ENCODE results near the gene SLC24A3. TPM values are rescaled to one million over a fixed set of nuclear protein-coding genes. Genes with fewer than 3 reads are reported as not detected.

The SLC24A3 gene
- total and polyA plus RNA-seq, 2 experiments from 2014 or later = 0.48 to 1.7 TPM

GRCh38 chr20:19710336-19711120 is 498.1 kb downstream of the SLC24A3 start:
- Histone ChIP-seq H3K9me3 (ENCODE audit: low read depth) (no peaks in the 10 kb centered on the region), H3K79me2 (no peaks in the 10 kb centered on the region), H3K27ac (peak overlapping the region; percentile 56)

GRCh38 chr20:19711126-19711525 is 498.7 kb downstream of the SLC24A3 start:
- no peaks in the 10 kb centered on the region for H3K27me3 ChIP-seq
- no peaks in the 10 kb centered on the region for H3K36me3 ChIP-seq (replicated peaks; ENCODE audit: insufficient read depth, low read depth)
- H3K4me3 ChIP-seq = no peak overlapping the region
- H2AFZ ChIP-seq = no peak overlapping the region
- no peaks in the 10 kb centered on the region for H3K9me3 ChIP-seq (ENCODE audit: low read depth)
- no peaks in the 10 kb centered on the region for H3K9me2 ChIP-seq (replicated peaks; ENCODE audit: insufficient read depth)
- no peak overlapping the region for H3K4me2 ChIP-seq
- DNase-seq (ENCODE audit: low spot score) = no peak
- H3K4me1 ChIP-seq (ENCODE audit: insufficient read depth) = peaks cover 54% of the 10 kb centered on the region
- TF ChIP-seq CTCF (IDR thresholded peaks at IDR 0.05; ENCODE audit: poor library complexity) (no peak), EZH2 (IDR thresholded peaks at IDR 0.05; ENCODE audit: borderline replicate concordance) (no peak), EZH2phosphoT487 (IDR thresholded peaks at IDR 0.05; ENCODE audit: low read depth, severe bottlenecking, unreplicated experiment) (no peak)
- WGBS (ENCODE audit: low lambda C conversion rate, missing lambda C conversion rate) = 87% methylated on average over 11 of the region's 11 CpGs
- no peaks in the 10 kb centered on the region for H3K79me2 ChIP-seq
- H4K20me1 ChIP-seq (ENCODE audit: insufficient read depth, poor library complexity, severe bottlenecking) = no peaks in the 10 kb centered on the region
- no peak overlapping the region for H3K27ac ChIP-seq

More at GRCh38 chr20:19710336-19711120, 498.1 kb downstream of the SLC24A3 start:
- no peaks in the 10 kb centered on the region for H3K9me2 ChIP-seq (replicated peaks; ENCODE audit: insufficient read depth)
- no peaks in the 10 kb centered on the region for H3K36me3 ChIP-seq (replicated peaks; ENCODE audit: insufficient read depth, low read depth)
- no peak overlapping the region for H2AFZ ChIP-seq
- WGBS (ENCODE audit: low lambda C conversion rate, missing lambda C conversion rate) = 37% methylated on average over 5 of the region's 5 CpGs
- TF ChIP-seq EZH2phosphoT487 (IDR thresholded peaks at IDR 0.05; ENCODE audit: low read depth, severe bottlenecking, unreplicated experiment) (no peak), EZH2 (IDR thresholded peaks at IDR 0.05; ENCODE audit: borderline replicate concordance) (no peak), CTCF (IDR thresholded peaks at IDR 0.05; ENCODE audit: poor library complexity) (no peak)
- peaks cover 54% of the 10 kb centered on the region for H3K4me1 ChIP-seq (ENCODE audit: insufficient read depth)
- H3K4me3 ChIP-seq = no peak overlapping the region
- no peaks in the 10 kb centered on the region for H3K27me3 ChIP-seq
- DNase-seq (ENCODE audit: low spot score) = peak; percentile 58
- H4K20me1 ChIP-seq (ENCODE audit: insufficient read depth, poor library complexity, severe bottlenecking) = no peaks in the 10 kb centered on the region
- peak overlapping the region; percentile 24 for H3K4me2 ChIP-seq

- H3K79me2 ChIP-seq = no peaks in the 10 kb centered on the region
- peaks cover 54% of the 10 kb centered on the region for H3K4me1 ChIP-seq (ENCODE audit: insufficient read depth)
- TF ChIP-seq EZH2phosphoT487 (IDR thresholded peaks at IDR 0.05; ENCODE audit: low read depth, severe bottlenecking, unreplicated experiment) (no peak), CTCF (IDR thresholded peaks at IDR 0.05; ENCODE audit: poor library complexity) (no peak), EZH2 (IDR thresholded peaks at IDR 0.05; ENCODE audit: borderline replicate concordance) (no peak)
- H3K4me2 ChIP-seq = no peak overlapping the region
- no peak overlapping the region for H2AFZ ChIP-seq
- H3K9me2 ChIP-seq (replicated peaks; ENCODE audit: insufficient read depth) = no peaks in the 10 kb centered on the region
- no peak overlapping the region for H3K4me3 ChIP-seq
- WGBS (ENCODE audit: low lambda C conversion rate, missing lambda C conversion rate) = 32% methylated on average over 4 of the region's 4 CpGs
- H3K27ac ChIP-seq = peak overlapping the region; percentile 89
- no peaks in the 10 kb centered on the region for H3K36me3 ChIP-seq (replicated peaks; ENCODE audit: insufficient read depth, low read depth)
- no peak for DNase-seq (ENCODE audit: low spot score)
- H3K27me3 ChIP-seq = no peaks in the 10 kb centered on the region
- H4K20me1 ChIP-seq (ENCODE audit: insufficient read depth, poor library complexity, severe bottlenecking) = no peaks in the 10 kb centered on the region
- H3K9me3 ChIP-seq (ENCODE audit: low read depth) = no peaks in the 10 kb centered on the region
Observed at GRCh38 chr20:19712721-19713260, 500.3 kb downstream of the SLC24A3 start.
